Adipose tissue (tissue), 3 donors: ENCODE results near the gene FIP1L1. TPM values are rescaled to one million over a fixed set of nuclear protein-coding genes. Genes with fewer than 3 reads are reported as not detected.
A peak's percentile ranks its signal among the peaks of the same experiment; 100 is the strongest.
"Not testable (repeated sequence)": the region's sequence is repeated elsewhere in the genome, so short reads cannot be mapped to it uniquely, and the experiment has no call there.

Source experiments
- H3K27ac ChIP-seq: one replicate; pipeline ENCODE4 v1.5.1; 2013; ENCODE audit warnings: low read depth, low read length
- WGBS, 3 donors: extraction: QIAGEN DNeasy Blood & Tissue Kit; methylation state at CpG; one replicate each; pipeline ENCODE4 v1.1.7; 2013; 5-methylcytosine and 5-hydroxymethylcytosine counted together
- polyA plus RNA-seq, 3 donors: library from polyadenylated mRNA; stranded (reverse); fragments of 200-250 nt; gene quantifications; one replicate each; pipeline ENCODE4 v1.2.3, GENCODE V29; 2013
- donor health status: healthy with polysubstance abuse.
- donor health status: Bipolar disorder and iron deficiency.
- donor health status: healthy.

Gene FIP1L1
- polyA plus RNA-seq, 3 donors: 13.6 to 38.4 (median 24.0) TPM

DNA sequence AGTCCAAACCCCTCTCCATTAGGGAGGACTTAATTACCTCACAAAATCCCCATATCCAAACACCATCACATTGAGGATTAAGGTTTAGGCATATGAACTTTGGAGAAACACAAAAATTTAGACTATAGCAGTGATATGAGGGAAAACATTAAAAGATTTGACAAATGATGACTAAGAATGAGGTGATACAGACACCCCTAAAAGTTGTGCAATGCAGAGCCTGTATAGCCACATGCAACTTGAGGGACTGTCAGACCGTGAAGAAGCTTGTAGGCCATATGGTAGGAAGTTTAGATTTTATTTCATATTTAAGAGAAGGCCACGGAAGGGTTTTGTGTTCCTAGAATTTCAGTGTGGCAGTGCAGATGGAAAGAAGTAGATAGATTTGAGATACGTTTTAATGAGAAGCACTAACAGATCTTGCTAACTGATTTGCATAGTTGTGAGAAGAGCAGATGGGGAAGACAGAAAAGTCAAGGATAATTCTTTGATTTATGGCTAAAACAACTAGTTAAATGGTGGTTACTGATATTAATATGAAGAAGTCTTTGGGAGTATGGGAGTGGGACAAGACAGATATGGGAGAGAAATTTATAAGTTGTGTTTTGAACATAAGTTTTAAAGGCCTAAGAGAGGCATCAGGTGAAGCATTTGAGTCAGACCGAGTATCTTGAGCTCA, 5.5 kb upstream of the FIP1L1 start:
- WGBS, 3 donors: 73 to 82% (median 81%) methylated on average over 4 of the region's 4 CpGs
- no peak overlapping the region for H3K27ac ChIP-seq

DNA sequence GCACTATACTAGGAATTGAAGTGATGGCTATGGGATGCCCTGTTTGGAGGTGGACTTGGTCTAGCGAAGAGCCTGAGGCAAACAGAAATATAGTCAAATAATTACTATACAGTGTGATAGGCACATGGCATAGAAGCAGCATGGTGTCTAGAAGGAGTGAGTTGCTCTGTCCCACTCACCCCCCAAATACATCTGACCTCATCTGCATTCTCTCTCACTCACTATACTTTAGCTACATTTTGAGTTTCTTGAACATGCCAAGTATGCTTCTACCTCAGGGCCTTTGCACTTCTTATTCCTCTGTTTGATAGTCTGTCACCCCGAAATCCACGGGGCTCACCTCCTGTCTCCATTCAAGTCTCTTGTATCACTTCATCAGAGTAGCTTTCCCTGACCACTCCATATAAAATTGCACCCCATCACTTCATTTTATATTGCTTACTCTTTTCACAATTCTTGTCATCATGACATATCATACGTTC, 2.6 kb upstream of the FIP1L1 start:
- 71 to 88% (median 84%) methylated on average over 4 of the region's 4 CpGs for WGBS, 3 donors
- H3K27ac ChIP-seq: no peak overlapping the region

DNA sequence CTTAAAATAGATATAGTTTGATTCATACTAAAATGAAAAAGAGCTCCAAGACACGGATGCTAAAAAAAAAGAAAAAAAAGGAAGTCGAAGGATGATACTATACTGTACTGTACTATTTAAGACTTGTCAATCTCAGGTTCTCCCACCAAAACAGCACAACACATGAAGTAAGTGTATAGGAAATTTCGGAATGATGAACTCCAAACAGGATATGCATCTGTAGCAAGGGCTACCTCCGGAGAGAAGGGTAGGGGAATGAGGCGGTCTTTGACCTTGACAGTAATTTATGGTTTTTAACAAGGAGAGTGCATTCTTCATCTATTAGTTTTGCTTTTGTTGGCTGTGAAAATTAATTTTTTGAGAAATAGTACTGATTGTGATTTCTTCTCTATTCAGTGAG, 541 bp upstream of the FIP1L1 start:
- no peak overlapping the region for H3K27ac ChIP-seq
- 38 to 51% (median 46%) methylated on average over 5 of the region's 5 CpGs for WGBS, 3 donors

DNA sequence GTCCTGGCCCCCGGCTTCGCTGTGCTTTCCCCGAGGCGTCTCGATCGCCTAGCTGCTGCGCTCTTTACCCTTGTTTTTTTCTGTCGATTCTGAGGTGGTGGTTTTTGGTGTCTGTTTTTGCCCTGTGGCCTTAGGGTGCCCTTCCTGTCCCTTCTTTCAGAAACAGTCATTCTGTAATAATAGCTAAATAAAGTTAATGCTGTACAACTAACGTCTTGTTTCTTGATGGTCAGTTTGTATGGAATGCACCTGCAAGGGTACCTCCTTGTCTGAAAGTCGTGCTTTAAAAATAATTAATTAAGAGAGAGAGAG, 686 bp downstream of the FIP1L1 start:
- H3K27ac ChIP-seq: peak overlapping the region; percentile 55
- WGBS, 3 donors: 0 to 2% (median 1%) methylated on average over 10 of the region's 10 CpGs

DNA sequence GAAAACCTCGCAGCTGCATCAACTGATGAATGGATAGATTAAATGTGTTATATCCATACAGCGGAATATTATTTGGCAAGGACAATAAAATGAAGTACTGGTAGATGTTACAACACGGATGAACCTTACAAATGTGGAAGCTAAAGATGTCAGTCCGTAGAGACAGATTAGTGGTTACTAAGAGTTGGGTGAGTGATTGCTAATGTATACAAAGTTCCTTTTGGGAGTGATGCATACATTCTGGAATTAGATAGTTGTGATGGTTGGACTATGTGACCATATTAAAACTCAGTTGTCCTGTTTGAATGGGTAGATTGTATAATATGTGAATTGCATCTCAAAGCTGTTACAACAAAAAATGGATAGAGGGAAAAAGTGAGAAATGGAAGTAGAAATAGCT, 2.8 kb downstream of the FIP1L1 start:
- H3K27ac ChIP-seq: no peak overlapping the region
- WGBS, 3 donors: 86 to 91% (median 88%) methylated on average over 4 of the region's 4 CpGs

DNA sequence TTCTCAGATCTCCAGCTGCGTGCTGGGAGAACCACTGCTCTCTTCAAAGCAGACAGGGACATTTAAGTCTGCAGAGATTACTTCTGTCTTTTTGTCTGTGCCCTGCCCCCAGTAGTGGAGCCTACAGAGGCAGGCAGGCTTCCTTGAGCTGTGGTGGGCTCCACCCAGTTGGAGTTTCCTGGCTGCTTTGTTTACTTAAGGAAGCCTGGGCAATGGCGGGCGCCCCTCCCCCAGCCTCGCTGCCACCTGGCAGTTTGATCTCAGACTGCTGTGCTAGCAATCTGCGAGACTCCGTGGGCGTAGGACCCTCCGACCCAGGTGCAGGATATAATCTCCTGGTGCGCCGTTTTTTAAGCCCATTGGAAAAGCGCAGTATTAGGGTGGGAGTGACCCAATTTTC, 32.0 kb downstream of the FIP1L1 start:
- not testable (repeated sequence) for H3K27ac ChIP-seq

DNA sequence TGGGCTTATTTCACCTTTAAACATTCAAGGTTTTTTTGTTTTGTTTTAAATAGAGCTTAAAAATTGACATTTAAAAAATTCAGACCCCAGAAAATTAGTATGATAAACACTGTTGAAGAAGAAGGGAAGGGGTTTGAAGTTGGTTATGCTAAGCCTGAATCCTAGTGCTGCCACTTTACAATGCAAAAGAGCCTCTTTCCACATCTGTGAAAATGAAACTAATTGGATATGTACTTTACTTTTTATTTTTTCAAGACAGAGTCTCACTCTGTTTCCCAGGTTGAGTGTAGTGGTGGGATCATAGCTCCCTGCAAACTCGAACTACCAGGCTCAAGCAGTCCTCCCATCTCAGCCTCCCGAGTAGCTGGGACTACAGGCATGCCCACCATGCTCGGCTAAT, 41.8 kb downstream of the FIP1L1 start:
- WGBS, 3 donors: 96 to 99% (median 97%) methylated on average over 3 of the region's 3 CpGs
- H3K27ac ChIP-seq: no peak overlapping the region

More for the DNA sequence above, 32.0 kb downstream of the FIP1L1 start:
- WGBS, 3 donors: 96 to 99% (median 98%) methylated on average over 10 to 11 of the region's 11 CpGs

DNA sequence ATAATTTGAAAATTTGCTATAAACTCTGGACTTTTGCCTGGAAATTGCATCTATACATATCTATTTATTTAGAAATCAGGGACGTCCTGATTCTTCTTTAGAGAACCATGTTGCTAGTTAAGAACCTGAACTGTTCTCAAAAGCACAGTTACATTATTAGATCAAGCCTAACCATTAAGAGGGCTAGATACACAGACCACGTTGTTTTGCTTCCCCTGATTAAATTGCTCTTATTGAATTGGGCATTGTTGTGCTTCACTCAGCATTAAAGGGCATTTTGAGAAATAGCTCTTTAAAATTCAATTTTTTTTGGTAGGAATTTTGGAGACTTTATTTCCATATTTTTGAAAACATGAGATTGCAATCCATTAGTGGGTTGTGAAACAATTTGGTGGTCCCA, 44.4 kb downstream of the FIP1L1 start:
- 89 to 99% (median 97%) methylated on average over 2 of the region's 2 CpGs for WGBS, 3 donors
- H3K27ac ChIP-seq: no peak overlapping the region

DNA sequence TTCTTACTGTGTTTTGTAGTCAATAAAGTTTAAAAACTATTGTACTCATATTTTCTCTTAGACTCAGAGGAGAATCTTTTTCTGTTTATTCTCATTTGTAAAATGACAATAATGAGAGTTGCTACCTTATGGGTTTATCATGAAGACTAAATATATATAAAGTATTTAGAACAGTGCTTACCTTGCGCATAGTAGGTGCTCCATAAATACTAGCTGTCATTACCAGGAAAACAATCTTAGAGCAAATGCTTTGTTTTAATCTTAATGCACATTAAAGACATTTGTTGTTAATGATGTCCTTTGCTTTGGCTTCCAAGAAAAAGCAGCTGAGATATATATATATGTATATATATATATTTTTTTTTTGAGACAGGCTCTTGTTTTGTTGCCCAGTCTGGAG, 44.9 kb downstream of the FIP1L1 start:
- WGBS, 3 donors: 98% methylated on average over 1 of the region's 1 CpG
- no peak overlapping the region for H3K27ac ChIP-seq

DNA sequence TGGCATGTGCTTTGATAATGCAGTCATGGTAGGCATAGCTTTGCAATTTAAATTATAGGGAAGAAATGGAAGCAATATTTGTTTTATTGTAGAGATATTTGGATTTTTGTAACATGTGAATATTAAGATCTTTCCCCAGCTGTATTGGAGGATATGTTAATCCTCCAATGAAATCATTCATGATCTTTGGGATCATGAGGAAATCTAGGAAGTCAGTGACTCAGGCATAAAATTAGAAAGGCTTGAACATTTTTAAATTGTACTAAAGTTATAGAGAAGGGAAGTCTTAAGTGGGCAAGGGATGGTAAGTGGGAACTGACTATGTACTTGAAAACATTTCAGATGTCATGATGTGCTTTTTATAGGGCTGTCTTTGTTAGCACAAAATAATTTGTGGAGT, 46.8 kb downstream of the FIP1L1 start:
- no peak overlapping the region for H3K27ac ChIP-seq

DNA sequence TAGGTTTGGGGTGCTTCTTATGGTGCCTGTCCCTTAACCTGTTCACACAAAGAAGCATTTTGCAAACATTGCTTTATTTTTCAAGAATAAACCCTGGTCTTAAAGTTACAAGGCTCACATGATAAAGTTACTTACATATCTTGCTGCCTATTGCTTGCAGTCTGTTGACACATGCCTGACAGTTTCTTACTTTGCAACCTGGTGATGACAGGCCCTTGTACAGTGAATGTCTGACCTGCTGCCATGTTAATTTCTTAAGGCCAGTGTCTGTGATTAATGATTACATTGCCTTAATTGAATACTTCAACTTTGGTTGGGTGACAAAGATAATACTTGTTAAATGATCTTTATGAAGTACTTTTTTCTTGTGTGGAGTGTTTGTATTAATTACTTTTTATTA, 49.9 kb downstream of the FIP1L1 start:
- H3K27ac ChIP-seq: no peak overlapping the region

DNA sequence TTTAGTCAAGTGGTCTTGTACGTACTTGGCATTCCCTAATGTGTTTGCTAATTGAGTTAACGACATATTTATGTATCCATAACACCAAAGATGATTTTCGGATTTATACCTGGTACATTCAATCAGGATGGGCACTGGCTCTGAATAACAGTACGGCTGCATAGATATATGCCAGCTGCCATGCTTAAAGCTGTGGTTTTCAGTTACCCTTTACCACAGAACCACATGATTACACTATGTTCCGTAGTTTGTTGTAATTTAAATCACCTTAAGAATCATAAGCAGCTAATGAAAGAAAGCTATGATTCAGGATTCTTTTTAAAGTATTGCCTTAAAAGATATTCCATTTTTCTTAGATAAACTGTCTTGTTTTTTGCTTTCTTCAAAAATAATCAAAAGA, 53.6 kb downstream of the FIP1L1 start:
- 75 to 90% (median 79%) methylated on average over 5 of the region's 5 CpGs for WGBS, 3 donors

DNA sequence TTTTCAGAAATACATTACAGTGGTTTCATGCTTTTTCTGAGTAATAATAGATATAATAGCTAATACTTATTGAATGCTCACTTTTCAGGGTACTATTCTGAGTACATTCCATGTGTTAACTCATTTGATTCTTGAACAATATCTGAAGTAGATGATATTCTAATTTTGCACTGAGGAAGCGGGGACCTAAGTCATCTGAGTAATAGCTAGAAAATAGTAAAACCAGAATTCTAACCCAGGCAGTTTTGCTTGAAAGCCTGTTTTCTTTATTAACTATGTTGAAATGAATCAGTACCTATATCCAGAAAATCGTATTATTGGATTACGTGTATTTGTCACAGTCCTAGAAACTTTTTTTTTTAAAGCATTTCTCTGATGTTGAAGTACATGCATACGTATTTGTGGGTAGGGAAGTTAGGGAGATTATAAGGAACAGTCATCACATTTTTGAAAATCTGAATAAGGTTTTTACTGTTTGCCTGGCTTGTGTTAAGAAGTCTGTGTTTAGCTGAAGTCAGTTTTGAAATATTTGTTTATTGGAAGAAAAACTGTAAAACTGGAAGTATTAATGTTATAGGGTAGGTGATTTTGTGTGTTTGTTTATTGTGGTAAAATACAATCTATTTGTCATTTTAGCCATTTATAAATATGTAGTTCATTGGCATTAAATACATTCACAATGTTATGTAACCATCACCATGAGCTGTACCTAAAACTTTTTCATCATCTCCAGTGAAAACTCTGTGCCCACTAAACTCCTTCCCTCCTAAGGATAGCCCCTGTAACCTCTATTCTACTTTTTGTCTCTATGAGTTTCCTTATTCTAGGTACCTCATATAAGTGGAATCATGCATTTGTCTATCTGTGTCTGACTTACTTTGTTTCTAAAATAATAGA, 55.3 kb downstream of the FIP1L1 start:
- no peak overlapping the region for H3K27ac ChIP-seq
- 88 to 95% (median 91%) methylated on average over 4 of the region's 4 CpGs for WGBS, 3 donors

More for the DNA sequence above, 53.6 kb downstream of the FIP1L1 start:
- no peak overlapping the region for H3K27ac ChIP-seq

DNA sequence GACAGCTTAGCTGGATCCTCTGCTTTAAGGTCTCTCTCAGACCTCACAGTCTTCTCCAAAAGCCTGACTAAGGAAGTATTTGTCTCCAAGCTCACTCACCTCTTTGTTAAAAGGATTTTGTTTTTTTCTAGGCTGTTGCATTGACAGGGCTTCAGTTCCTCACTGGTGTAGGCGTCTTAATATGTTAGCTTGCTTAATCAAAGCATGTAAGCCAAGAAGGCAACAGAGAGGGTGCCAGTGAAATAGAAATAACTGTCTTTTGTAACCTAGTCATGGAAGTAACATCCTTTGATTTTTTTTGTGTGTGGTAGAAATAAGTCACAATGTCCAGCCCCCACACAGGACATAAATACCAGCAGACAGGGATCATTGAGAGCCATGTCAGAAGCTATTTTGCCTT, 58.8 kb downstream of the FIP1L1 start:
- 59 to 91% (median 80%) methylated on average over 1 of the region's 1 CpG for WGBS, 3 donors
- no peak overlapping the region for H3K27ac ChIP-seq

DNA sequence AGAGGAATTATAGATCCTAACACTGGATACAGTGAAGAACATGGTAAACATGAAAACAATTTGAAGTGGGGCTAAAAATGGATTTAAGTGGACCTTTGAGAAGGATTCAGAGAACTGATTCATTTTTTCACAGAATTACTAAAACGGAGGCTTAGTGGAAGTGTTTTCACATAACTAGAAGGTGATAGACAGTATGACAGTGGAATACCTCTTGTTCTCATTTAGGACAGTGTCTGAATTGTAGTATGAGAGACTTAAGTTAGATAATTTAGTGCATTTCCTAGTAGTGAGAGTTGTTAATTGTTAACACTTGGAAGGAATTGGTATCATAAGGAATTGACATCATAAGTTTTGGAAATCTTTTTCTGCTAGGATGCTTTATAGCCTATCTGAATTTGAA, 64.1 kb downstream of the FIP1L1 start:
- 89 to 94% (median 94%) methylated on average over 1 of the region's 1 CpG for WGBS, 3 donors
- no peak overlapping the region for H3K27ac ChIP-seq

DNA sequence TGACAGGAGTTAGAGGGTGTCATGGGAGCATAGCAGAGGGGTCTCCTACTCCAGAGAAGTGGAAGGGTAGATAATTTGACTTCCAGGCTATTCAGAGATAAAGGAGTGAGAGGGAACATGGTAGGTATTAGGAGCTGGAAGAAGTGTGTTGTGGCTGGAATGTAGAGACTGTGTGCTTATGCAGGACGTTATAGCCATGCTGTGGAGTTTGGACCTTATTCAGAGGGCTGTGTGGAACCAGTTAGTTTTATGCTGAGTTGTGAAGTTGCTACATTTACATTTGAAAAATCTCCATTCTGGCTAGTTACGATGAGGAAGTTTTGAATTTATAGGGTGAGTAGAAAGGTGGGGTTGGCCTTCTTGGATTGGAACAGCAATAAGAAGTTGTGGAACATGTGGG, 67.5 kb downstream of the FIP1L1 start:
- WGBS, 3 donors: 94 to 96% (median 96%) methylated on average over 2 of the region's 2 CpGs
- H3K27ac ChIP-seq: no peak overlapping the region

DNA sequence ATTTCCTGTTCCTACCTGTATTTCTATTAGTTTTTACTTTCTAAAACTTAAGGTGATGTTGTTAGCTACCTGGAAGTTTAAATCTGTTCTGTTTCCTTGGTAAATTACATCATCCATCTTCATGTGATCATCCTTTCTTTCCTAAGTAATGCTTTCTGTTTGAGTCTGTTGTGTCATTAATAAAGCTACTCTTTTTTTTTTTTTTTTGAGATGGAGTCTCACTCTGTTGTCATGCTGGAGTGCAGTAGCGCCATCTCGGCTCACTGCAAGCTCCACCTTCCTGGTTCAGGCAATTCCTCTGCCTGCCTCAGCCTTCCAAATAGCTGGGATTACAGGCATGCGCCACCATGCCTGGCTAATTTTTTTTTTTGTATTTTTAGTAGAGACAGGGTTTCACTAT, 73.3 kb downstream of the FIP1L1 start:
- 85 to 96% (median 92%) methylated on average over 3 of the region's 3 CpGs for WGBS, 3 donors

DNA sequence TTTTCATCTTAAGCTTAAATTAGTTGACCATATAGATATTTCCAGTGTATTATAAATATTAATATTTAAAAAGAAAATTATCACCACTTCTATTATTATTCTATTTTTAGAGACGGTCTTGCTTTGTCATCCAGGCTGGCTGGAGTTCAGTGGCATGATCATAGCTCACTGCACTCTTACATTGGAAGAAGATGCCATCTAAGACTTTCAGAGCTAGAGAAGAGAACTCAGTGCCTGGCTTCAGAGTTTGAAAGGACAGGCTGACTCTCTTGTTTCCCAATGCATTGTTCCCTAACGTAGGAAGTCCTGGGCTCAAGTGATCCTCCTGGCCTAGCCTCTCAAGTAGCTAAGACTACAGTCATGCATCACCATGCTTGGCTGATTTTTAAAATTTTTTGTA, 75.9 kb downstream of the FIP1L1 start:
- whole genome bisulfite sequencing, 3 donors: 86 to 95% (median 88%) methylated on average over 2 of the region's 2 CpGs

More for the DNA sequence above, 73.3 kb downstream of the FIP1L1 start:
- H3K27ac ChIP-seq: no peak overlapping the region

DNA sequence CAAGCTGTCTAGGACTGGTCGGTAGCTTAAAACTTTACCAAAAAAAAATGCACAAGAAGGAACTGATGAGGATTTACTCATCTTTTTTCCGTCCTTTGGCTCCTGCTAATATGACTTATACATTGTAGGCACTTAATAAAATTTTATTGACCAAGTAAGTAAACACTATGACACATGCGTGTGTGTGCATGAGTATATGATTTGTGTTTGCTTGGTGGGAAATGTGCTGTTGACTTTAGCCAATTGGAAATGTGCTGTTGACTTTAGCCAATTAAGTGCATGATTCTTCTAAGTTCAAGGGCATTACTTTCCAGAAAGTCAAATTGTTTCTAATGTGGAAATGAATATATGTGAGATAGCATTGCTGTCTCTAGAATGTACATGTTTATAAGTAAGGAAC, 78.3 kb downstream of the FIP1L1 start:
- H3K27ac ChIP-seq: no peak overlapping the region
- 50 to 97% (median 93%) methylated on average over 3 of the region's 3 CpGs for WGBS, 3 donors

More for the DNA sequence above, 75.9 kb downstream of the FIP1L1 start:
- H3K27ac ChIP-seq: no peak overlapping the region

DNA sequence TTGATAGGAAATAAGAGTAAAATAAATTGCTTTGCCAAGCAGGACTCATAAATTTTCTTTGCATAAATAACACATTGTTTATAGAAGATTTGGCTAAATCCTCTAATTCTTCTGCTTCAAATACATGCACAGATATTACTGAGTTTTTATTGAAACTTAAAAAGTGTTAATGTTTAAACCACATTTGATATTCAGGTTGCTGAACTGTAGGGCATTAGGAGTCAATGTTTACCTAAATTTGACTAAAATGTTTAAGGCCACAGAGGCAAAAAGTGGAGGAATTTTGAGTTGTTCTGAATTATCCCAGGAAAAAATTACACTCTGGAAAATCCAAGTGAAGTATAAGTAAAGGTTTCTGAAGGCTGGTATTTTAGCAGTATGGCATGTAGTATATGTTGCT, 78.7 kb downstream of the FIP1L1 start:
- no peak overlapping the region for H3K27ac ChIP-seq
